GM12878 (cell line): ENCODE results near the gene DNAH1.

Experiments used
- CEBPB ChIP-seq, 2 experiments: fragments of 150-350 bp in 1 of 2; IDR thresholded peaks; 2 replicates each; pipeline ENCODE4 v1.6.1; 2012 to 2014; ENCODE audit warnings: low read depth in 2 of 2, low read length in 2 of 2, borderline replicate concordance in 1 of 2, inconsistent platforms in 1 of 2
- CHD2 ChIP-seq: IDR thresholded peaks from 2 replicates; pipeline ENCODE4 v1.6.1; 2011; ENCODE audit warnings: low read depth, low read length, improper control_type of control experiment, borderline replicate concordance
- NFYA ChIP-seq: IDR thresholded peaks from 2 replicates; pipeline ENCODE4 v1.6.1; 2011; ENCODE audit warnings: low read depth, mild to moderate bottlenecking, low read length, improper control_type of control experiment, borderline replicate concordance
- PAX5 ChIP-seq: IDR thresholded peaks from 2 replicates; pipeline ENCODE4 v1.6.1; 2011; ENCODE audit warnings: low read depth, low read length, borderline replicate concordance
- SPI1 ChIP-seq: IDR thresholded peaks from 2 replicates; pipeline ENCODE4 v1.6.1; 2011; ENCODE audit warnings: low read depth, mild to moderate bottlenecking, low read length, moderate library complexity, borderline replicate concordance; ENCODE audit not compliant: insufficient read depth
- TCF7 ChIP-seq: IDR thresholded peaks from 2 replicates; pipeline ENCODE4 v1.6.1; 2014; ENCODE audit warnings: antibody characterized with exemption, borderline replicate concordance
- ZNF274 ChIP-seq: IDR thresholded peaks from one replicate; pipeline ENCODE4 v1.8.0; 2011; ENCODE audit not compliant: insufficient read length, insufficient read depth
- TF ChIP-seq, protein P1 (sequence below), 3 experiments: IDR thresholded peaks in 2 of 3; conservative IDR thresholded peaks in 1 of 3; 2 replicates each; pipeline ENCODE4 v1.5.1; 2011; ENCODE audit warnings: low read depth in 3 of 3, low read length in 3 of 3, mild to moderate bottlenecking in 3 of 3, control low read depth in 2 of 3, moderate library complexity in 2 of 3, inconsistent platforms in 1 of 3, mixed read lengths in 1 of 3; ENCODE audit not compliant: control insufficient read depth in 2 of 3, insufficient read depth in 1 of 3; ENCODE audit errors: extremely low read depth in 1 of 3
- TF ChIP-seq, protein P2 (sequence below): IDR thresholded peaks from 2 replicates; pipeline ENCODE4 v1.6.1; 2012; ENCODE audit warnings: mild to moderate bottlenecking, low read depth, low read length

DNA sequence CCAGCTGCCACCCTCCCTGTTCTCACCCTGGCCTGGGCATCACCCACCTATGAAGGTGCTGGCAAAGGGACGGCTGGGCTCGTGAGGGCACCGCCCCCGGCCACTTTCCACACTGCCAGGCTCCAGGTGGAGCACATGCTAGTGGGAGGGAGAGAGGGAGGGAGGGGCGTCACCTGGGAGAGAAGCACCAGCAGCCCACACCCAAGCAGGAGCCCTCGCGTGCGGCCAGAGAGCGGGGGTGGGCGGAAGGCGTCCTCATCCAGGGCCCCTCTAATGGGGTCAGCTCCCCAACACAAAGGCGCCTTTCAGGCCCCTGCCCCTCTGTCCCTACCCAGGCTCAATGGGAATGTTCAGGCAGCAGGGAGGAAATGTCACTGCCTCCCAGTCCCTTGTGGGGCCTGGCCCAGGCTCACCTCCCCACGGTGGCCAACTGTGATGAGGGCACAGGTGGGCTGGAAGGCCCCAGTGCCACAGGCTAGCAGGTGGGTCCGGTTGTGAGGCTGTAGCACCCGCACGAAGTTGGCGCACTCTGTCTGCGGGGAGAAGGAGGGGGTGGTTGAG lies 125.7 kb downstream of the DNAH1 start:
- no peak for TF ChIP-seq CHD2
- TF ChIP-seq SPI1: no peak
- TF ChIP-seq NFYA: no peak
- TF ChIP-seq, protein P1, sequence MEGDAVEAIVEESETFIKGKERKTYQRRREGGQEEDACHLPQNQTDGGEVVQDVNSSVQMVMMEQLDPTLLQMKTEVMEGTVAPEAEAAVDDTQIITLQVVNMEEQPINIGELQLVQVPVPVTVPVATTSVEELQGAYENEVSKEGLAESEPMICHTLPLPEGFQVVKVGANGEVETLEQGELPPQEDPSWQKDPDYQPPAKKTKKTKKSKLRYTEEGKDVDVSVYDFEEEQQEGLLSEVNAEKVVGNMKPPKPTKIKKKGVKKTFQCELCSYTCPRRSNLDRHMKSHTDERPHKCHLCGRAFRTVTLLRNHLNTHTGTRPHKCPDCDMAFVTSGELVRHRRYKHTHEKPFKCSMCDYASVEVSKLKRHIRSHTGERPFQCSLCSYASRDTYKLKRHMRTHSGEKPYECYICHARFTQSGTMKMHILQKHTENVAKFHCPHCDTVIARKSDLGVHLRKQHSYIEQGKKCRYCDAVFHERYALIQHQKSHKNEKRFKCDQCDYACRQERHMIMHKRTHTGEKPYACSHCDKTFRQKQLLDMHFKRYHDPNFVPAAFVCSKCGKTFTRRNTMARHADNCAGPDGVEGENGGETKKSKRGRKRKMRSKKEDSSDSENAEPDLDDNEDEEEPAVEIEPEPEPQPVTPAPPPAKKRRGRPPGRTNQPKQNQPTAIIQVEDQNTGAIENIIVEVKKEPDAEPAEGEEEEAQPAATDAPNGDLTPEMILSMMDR (IDR thresholded peaks at IDR 0.05 in 2 of 3, conservative IDR thresholded peaks at IDR 0.05 in 1 of 3; ENCODE audit: control insufficient read depth in 2 of 3, extremely low read depth in 1 of 3, insufficient read depth in 1 of 3, low read depth in 3 of 3, low read length in 3 of 3): no peak
- TF ChIP-seq, protein P2, sequence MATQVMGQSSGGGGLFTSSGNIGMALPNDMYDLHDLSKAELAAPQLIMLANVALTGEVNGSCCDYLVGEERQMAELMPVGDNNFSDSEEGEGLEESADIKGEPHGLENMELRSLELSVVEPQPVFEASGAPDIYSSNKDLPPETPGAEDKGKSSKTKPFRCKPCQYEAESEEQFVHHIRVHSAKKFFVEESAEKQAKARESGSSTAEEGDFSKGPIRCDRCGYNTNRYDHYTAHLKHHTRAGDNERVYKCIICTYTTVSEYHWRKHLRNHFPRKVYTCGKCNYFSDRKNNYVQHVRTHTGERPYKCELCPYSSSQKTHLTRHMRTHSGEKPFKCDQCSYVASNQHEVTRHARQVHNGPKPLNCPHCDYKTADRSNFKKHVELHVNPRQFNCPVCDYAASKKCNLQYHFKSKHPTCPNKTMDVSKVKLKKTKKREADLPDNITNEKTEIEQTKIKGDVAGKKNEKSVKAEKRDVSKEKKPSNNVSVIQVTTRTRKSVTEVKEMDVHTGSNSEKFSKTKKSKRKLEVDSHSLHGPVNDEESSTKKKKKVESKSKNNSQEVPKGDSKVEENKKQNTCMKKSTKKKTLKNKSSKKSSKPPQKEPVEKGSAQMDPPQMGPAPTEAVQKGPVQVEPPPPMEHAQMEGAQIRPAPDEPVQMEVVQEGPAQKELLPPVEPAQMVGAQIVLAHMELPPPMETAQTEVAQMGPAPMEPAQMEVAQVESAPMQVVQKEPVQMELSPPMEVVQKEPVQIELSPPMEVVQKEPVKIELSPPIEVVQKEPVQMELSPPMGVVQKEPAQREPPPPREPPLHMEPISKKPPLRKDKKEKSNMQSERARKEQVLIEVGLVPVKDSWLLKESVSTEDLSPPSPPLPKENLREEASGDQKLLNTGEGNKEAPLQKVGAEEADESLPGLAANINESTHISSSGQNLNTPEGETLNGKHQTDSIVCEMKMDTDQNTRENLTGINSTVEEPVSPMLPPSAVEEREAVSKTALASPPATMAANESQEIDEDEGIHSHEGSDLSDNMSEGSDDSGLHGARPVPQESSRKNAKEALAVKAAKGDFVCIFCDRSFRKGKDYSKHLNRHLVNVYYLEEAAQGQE: no peak
- TF ChIP-seq ZNF274: no peak
- TF ChIP-seq CEBPB (IDR thresholded peaks at IDR 0.05; ENCODE audit: borderline replicate concordance in 1 of 2, low read depth in 2 of 2, low read length in 2 of 2): no peak
- TF ChIP-seq TCF7: no peak
- no peak for TF ChIP-seq PAX5
